Cardiac muscle cell (in vitro differentiated cells and primary cell): ENCODE measurements around the gene CDKN2D. TPM values are rescaled to one million over a fixed set of nuclear protein-coding genes. Genes with fewer than 3 reads are reported as not detected.
A peak's percentile ranks its signal among the peaks of the same experiment; 100 is the strongest.

Source experiments
- DNase-seq, 2 donors: peaks; one replicate each; pipeline versions ENCODE4 v3.0.0 to v3.0.0-alpha.2; 2010 to 2017; ENCODE audit warnings: low read depth in 1 of 2, low spot score in 1 of 2
- H3K27ac ChIP-seq: fragments of 200-600 bp; sonication (generic); 2 replicates; pipeline ENCODE4 v1.5.1; 2016
- H3K27me3 ChIP-seq: fragments of 200-600 bp; sonication (generic); 2 replicates; pipeline ENCODE4 v1.6.0; 2016; ENCODE audit warnings: control low read depth
- H3K36me3 ChIP-seq: fragments of 200-600 bp; sonication (generic); 2 replicates; pipeline ENCODE4 v1.5.1; 2016; ENCODE audit warnings: control low read depth
- H3K4me1 ChIP-seq: fragments of 200-600 bp; sonication (generic); 2 replicates; pipeline ENCODE4 v1.8.1; 2017; ENCODE audit warnings: low read depth, mild to moderate bottlenecking, mixed run types
- H3K4me3 ChIP-seq: fragments of 200-600 bp; sonication (generic); 2 replicates; pipeline ENCODE4 v1.5.1; 2016; ENCODE audit warnings: mild to moderate bottlenecking
- H3K9me3 ChIP-seq: fragments of 200-600 bp; sonication (generic); 2 replicates; pipeline ENCODE4 v1.5.1; 2017; ENCODE audit warnings: low read depth, mild to moderate bottlenecking, control low read depth
- polyA plus RNA-seq: library from polyadenylated mRNA; unstranded; fragments of >200 nt; fragmentation: Nextera tagmentation; extraction: Ambion mirVana; gene quantifications from 2 replicates; pipeline ENCODE4 v1.2.1, GENCODE V29; 2016
- total RNA-seq: library from RNA; depleted of rRNA; stranded (reverse); fragments of >200 nt; gene quantifications from 2 replicates; pipeline ENCODE4 v1.2.3, GENCODE V29; 2016
- TF ChIP-seq, protein P1 (sequence below): IDR thresholded peaks from 2 replicates; pipeline ENCODE4 v1.5.1; 2012; ENCODE audit warnings: low read depth, mild to moderate bottlenecking, low read length

CDKN2D gene
- total and polyA plus RNA-seq, 2 experiments from 2014 or later: 15.3 to 17.6 TPM

DNA sequence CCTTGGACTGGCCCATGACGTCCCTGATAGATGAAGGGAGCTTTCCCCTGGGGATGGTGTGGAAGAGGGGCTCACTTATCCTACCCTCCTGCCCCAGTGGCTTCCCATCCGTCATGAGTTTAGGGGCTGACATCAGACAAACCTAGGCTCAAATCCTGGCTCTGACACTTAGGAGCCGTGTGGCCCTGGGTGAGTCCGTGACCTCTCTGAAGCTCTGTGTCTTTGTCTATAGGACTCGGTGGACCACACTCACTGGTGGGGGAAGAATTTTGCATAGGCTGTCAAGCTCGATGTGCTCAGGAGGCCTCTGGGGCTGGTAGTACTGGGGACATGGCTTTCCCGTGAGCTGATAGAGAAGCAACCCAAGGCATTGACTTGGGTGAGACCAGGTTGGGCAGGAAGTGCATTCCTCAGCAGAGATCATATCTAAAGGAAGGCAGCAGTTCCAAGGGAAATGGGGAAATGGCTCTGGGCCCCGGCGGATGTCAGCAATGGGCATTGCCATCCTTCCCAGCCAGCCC lies 35.7 kb upstream of the CDKN2D start:
- Histone ChIP-seq H3K27me3 (no peaks in the 10 kb centered on the region), H3K9me3 (no peaks in the 10 kb centered on the region), H3K4me3 (no peak overlapping the region), H3K27ac (peak overlapping the region; percentile 92), H3K4me1 (peaks cover 11% of the 10 kb centered on the region), H3K36me3 (no peaks in the 10 kb centered on the region)
- TF ChIP-seq, protein P1, sequence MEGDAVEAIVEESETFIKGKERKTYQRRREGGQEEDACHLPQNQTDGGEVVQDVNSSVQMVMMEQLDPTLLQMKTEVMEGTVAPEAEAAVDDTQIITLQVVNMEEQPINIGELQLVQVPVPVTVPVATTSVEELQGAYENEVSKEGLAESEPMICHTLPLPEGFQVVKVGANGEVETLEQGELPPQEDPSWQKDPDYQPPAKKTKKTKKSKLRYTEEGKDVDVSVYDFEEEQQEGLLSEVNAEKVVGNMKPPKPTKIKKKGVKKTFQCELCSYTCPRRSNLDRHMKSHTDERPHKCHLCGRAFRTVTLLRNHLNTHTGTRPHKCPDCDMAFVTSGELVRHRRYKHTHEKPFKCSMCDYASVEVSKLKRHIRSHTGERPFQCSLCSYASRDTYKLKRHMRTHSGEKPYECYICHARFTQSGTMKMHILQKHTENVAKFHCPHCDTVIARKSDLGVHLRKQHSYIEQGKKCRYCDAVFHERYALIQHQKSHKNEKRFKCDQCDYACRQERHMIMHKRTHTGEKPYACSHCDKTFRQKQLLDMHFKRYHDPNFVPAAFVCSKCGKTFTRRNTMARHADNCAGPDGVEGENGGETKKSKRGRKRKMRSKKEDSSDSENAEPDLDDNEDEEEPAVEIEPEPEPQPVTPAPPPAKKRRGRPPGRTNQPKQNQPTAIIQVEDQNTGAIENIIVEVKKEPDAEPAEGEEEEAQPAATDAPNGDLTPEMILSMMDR: no peak
- DNase-seq: no peak

DNA sequence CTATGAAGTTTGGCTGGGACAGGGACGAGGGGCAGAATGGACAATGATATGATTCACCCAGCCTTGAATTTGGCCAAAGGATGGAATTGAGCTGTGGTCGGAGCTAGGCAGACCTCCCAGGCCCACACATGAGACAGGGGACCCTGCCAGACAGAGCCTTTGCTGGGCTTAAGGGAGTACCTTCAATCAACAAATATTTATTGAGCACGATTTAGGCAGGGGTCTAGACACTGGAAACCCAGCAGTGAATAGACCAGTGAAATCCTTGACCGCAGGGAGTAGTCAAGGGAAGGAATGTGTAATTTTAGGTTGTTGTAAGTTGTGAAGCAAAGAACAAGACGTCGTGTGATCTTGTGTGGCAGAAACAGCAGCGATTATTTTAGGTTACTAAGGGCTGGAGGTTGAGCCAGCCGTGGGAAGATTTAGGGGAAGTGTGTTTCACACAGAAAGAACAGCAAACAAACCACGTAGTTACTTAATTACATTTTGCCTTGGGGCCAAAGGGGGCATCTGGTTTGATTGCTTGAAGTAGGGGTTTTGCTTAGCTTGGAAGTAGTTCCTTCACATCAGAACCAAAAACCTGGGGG lies 35.2 kb upstream of the CDKN2D start:
- no peaks in the 10 kb centered on the region for H3K27me3 ChIP-seq
- H3K4me1 ChIP-seq: peaks cover 11% of the 10 kb centered on the region
- no peak overlapping the region for H3K4me3 ChIP-seq
- H3K9me3 ChIP-seq: no peaks in the 10 kb centered on the region
- TF ChIP-seq, protein P1: no peak
- no peaks in the 10 kb centered on the region for H3K36me3 ChIP-seq
- H3K27ac ChIP-seq: peak overlapping the region; percentile 92
- no peak for DNase-seq

DNA sequence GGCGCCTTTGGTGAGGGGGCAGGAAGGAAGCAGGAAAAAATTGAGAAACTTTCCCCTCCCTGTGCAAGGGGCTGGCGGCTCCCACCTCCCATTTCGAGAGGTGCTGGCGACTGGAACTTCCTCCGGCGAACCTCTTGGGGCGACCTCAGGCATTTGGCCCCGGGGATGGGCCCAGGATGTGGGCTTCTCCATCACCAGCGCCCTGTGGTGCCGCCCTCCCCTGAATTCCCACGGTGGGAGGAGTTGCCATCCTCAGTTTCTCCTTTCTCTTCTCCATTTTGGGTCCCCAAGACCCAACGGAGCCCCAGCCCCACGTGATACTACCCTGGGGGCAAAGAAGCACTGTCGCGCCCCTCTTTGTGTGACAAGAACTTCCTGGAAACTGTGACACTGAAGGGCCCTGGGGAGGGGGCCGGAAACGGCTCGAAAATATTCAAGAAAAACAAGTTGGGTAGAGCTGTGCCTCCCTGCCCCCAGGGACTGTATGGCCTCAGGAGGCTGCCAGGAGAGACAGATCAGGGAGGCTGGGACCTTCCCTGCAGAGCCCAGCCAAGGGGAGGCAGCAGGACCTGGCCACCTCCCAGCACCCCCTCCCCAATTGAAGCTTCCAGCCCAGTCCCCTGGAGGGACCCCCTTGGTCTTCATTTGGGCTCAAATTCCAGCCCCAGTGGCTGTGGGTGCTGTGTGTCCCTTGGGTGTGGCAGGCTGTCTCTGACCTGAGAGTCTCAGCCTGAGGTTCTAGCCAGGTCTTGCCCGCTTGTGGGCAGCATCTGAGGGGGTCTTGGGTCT lies 34.5 kb upstream of the CDKN2D start:
- H3K9me3 ChIP-seq: no peaks in the 10 kb centered on the region
- H3K27ac ChIP-seq: peak overlapping the region; percentile 92
- H3K4me1 ChIP-seq: peaks cover 11% of the 10 kb centered on the region
- peak overlapping the region; percentile 96 for H3K4me3 ChIP-seq
- no peaks in the 10 kb centered on the region for H3K27me3 ChIP-seq
- TF ChIP-seq, protein P1: no peak
- DNase-seq: peak; percentile 16 to 29
- no peaks in the 10 kb centered on the region for H3K36me3 ChIP-seq

DNA sequence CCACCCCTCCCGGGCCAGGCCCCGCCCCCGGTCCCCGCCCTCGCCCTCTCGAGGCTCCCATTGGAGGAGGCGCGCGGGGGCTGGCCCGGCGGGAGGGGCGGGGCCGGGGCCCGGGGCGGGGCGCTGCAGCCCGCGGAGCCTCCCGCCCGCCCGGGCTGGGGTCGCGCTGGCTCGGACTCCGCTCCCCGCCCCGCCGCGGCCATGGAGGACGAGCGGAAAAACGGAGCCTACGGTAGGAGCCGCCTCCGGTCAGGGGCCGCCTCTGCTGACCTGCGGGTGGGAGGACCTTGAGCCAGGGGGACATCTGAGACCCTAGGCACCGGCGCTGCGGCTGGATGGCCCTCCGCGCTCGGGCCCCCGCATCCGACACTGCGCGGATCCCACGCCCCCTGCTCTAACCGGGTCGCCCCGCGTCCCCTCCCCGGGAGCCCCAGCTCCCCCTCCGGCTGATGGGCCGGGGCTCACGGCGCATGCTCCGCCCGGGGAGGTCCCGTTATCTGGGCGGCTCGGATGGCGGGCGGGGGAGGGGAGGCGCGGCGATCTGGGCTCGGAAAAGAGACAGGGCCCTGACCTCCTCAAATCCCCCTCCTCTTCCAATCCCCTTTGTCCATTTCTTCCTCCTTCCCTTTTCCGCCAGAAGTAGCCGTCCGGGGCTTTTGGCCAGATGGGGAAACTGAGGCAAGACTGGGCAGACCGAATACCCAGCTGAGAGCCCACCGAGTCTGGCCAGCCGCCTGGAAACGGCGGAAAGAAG lies 33.7 kb upstream of the CDKN2D start:
- Histone ChIP-seq H3K36me3 (no peaks in the 10 kb centered on the region), H3K9me3 (no peaks in the 10 kb centered on the region), H3K4me3 (peak overlapping the region; percentile 96), H3K27ac (peak overlapping the region; percentile 92), H3K4me1 (peaks cover 11% of the 10 kb centered on the region), H3K27me3 (no peaks in the 10 kb centered on the region)
- peak; percentile 83 to 91 for DNase-seq
- TF ChIP-seq, protein P1: no peak

DNA sequence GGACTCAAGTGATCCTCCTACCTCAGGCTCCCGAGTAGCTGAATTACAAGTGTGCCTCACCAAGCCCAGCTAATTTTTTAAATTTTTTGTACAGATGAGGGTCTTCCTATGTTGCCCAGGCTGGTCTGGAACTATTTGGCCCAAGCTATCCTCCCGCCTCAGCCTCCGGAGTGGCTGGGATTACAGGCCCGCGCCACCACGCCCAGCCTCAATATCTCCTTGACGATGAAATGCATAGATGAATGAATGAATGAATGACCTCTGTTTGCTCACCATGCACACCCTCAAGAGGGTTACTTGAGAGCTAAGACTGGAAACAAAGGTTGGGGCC lies 33.2 kb upstream of the CDKN2D start:
- H3K4me3 ChIP-seq: peak overlapping the region; percentile 10
- no peak for DNase-seq

More for the DNA sequence above, 33.2 kb upstream of the CDKN2D start:
- H3K27ac ChIP-seq: no peak overlapping the region
- H3K9me3 ChIP-seq: no peaks in the 10 kb centered on the region
- no peaks in the 10 kb centered on the region for H3K36me3 ChIP-seq
- H3K4me1 ChIP-seq: peaks cover 11% of the 10 kb centered on the region
- no peaks in the 10 kb centered on the region for H3K27me3 ChIP-seq
- TF ChIP-seq, protein P1: no peak
